B cell (primary cell): ENCODE measurements around the gene CBX2. TPM values are rescaled to one million over a fixed set of nuclear protein-coding genes. Genes with fewer than 3 reads are reported as not detected.

Experiments used
- ATAC-seq: fragments of 200-7000 bp; cut with Tn5 transposase; one replicate; pipeline ENCODE4 v1.10.0; 2021; ENCODE audit warnings: low read depth, mild to moderate bottlenecking, moderate number of reproducible peaks, moderate library complexity
- CTCF ChIA-PET: fragments of 350-600 bp; sonication (Branson Sonifier 250); formaldehyde crosslinking; loops from one replicate; lab custom pipeline; 2021; ENCODE audit warnings: antibody characterized with exemption, inconsistent platforms; lab: Charles Lee
- POLR2A ChIA-PET: fragments of 350-600 bp; sonication (Branson Sonifier 250); formaldehyde crosslinking; loops from one replicate; lab custom pipeline; 2021; ENCODE audit warnings: antibody characterized with exemption; lab: Charles Lee
- DNase-seq: peaks from one replicate; pipeline ENCODE4 v3.0.0; 2013
- H2AFZ ChIP-seq: 2 replicates; pipeline ENCODE4 v1.6.1; 2012; ENCODE audit warnings: mild to moderate bottlenecking, low read depth, low read length; ENCODE audit not compliant: insufficient read depth, poor library complexity, severe bottlenecking
- H3K27ac ChIP-seq, 2 donors: 1 replicate in 1 of 2; 2 replicates in 1 of 2; pipeline ENCODE4 v1.5.1; 2012 to 2013; ENCODE audit warnings: low read length in 2 of 2, mild to moderate bottlenecking in 2 of 2, moderate library complexity in 1 of 2
- H3K27me3 ChIP-seq, 4 experiments: fragments of 200-600 bp in 1 of 4; sonication (generic) in 1 of 4; replicated peaks in 1 of 4; 1 replicate in 2 of 4; 2 replicates in 2 of 4; pipeline versions ENCODE4 v1.6.1 to v1.7.0; 2013 to 2016; ENCODE audit warnings: low read length in 3 of 4, mild to moderate bottlenecking in 2 of 4, mixed read lengths in 1 of 4, moderate library complexity in 1 of 4; ENCODE audit not compliant: insufficient read depth in 4 of 4, control insufficient read depth in 3 of 4; ENCODE audit errors: control extremely low read depth in 1 of 4
- H3K36me3 ChIP-seq, 2 experiments: replicated peaks in 1 of 2; 1 replicate in 1 of 2; 2 replicates in 1 of 2; pipeline versions ENCODE4 v1.6.1 to v1.7.1; 2013; ENCODE audit warnings: low read length in 1 of 2; ENCODE audit not compliant: insufficient read depth in 2 of 2, control insufficient read depth in 1 of 2; ENCODE audit errors: control extremely low read depth in 1 of 2, extremely low read depth in 1 of 2
- H3K4me1 ChIP-seq, 2 donors: fragments of 200-600 bp in 1 of 2; sonication (generic) in 1 of 2; 1 replicate in 1 of 2; 2 replicates in 1 of 2; pipeline versions ENCODE4 v1.5.1 to v1.6.1; 2013 to 2017; ENCODE audit warnings: low read length in 2 of 2; ENCODE audit not compliant: control insufficient read depth in 2 of 2, insufficient read depth in 2 of 2
- H3K4me2 ChIP-seq: replicated peaks from 2 replicates; pipeline ENCODE3; 2012; ENCODE audit warnings: mild to moderate bottlenecking, low read depth, low read length; ENCODE audit not compliant: poor library complexity, severe bottlenecking
- H3K4me3 ChIP-seq, 5 experiments: fragments of 200-600 bp in 1 of 5; sonication (generic) in 1 of 5; 1 replicate in 3 of 5; 2 replicates in 2 of 5; pipeline versions ENCODE4 v1.5.1 to v1.7.0; 2011 to 2016; ENCODE audit warnings: low read length in 4 of 5, mild to moderate bottlenecking in 4 of 5, low read depth in 2 of 5, control low read depth in 1 of 5, moderate library complexity in 1 of 5; ENCODE audit not compliant: insufficient read depth in 1 of 5; ENCODE audit errors: control extremely low read depth in 1 of 5, extremely low read depth in 1 of 5
- H3K79me2 ChIP-seq: fragments of 200-600 bp; sonication (generic); one replicate; pipeline ENCODE4 v1.6.0; 2016; ENCODE audit warnings: low read length; ENCODE audit not compliant: control insufficient read depth, insufficient read depth
- H3K9ac ChIP-seq: fragments of 200-600 bp; sonication (generic); 2 replicates; pipeline ENCODE4 v1.6.1; 2017; ENCODE audit warnings: mild to moderate bottlenecking, low read length, moderate library complexity
- H3K9me3 ChIP-seq, 3 donors: one replicate each; pipeline versions ENCODE4 v1.6.1 to v1.7.1; 2013; ENCODE audit warnings: low read length in 2 of 3; ENCODE audit not compliant: control insufficient read depth in 2 of 3, insufficient read depth in 1 of 3; ENCODE audit errors: control extremely low read depth in 1 of 3
- H4K20me1 ChIP-seq: 2 replicates; pipeline ENCODE4 v1.6.0; 2012; ENCODE audit warnings: mild to moderate bottlenecking, low read length; ENCODE audit not compliant: insufficient read depth, control insufficient read depth, poor library complexity, severe bottlenecking
- H3K27ac Mint-ChIP-seq: one replicate; pipeline ENCODE4 v1.8.0; 2021; ENCODE audit warnings: mixed read lengths
- H3K27me3 Mint-ChIP-seq: one replicate; pipeline ENCODE4 v1.8.0; 2021; ENCODE audit warnings: mixed read lengths
- H3K4me1 Mint-ChIP-seq: one replicate; pipeline ENCODE4 v1.8.0; 2021; ENCODE audit warnings: mixed read lengths
- H3K4me3 Mint-ChIP-seq: one replicate; pipeline ENCODE4 v1.8.0; 2021; ENCODE audit warnings: mixed read lengths
- H3K9me3 Mint-ChIP-seq: one replicate; pipeline ENCODE4 v1.8.0; 2022; ENCODE audit warnings: mixed read lengths; ENCODE audit not compliant: insufficient read depth
- CTCF ChIP-seq: fragments of 200-600 bp; IDR thresholded peaks from one replicate; pipeline ENCODE4 v1.8.0; 2022; ENCODE audit warnings: antibody characterized with exemption, mild to moderate bottlenecking
- EZH2 ChIP-seq: IDR thresholded peaks from 2 replicates; pipeline ENCODE4 v1.6.1; 2012; ENCODE audit warnings: borderline replicate concordance, low read depth, mild to moderate bottlenecking, moderate library complexity, low read length; ENCODE audit not compliant: insufficient read depth, poor library complexity, severe bottlenecking
- WGBS: methylation state at CpG from one replicate; pipeline ENCODE4 v1.1.5; 2013; ENCODE audit warnings: missing lambda C conversion rate; ENCODE audit not compliant: insufficient coverage; 5-methylcytosine and 5-hydroxymethylcytosine counted together
- intact Hi-C: fragments of 100-400 bp; cut with micrococcal nuclease; formaldehyde crosslinking; loops from one replicate; pipeline ENCODE4 v1.10.0; 2022
- polyA plus RNA-seq: library from polyadenylated mRNA; depleted of rRNA; stranded (reverse); fragments of >200 nt; gene quantifications from 2 replicates; pipeline ENCODE4 v1.2.3, GENCODE V29; 2012
- total RNA-seq, 2 donors: library from RNA; stranded (reverse); fragments of 120-200 nt in 1 of 2; gene quantifications; 1 replicate in 1 of 2; 2 replicates in 1 of 2; pipeline versions ENCODE4 v1.2.3 to v1.2.4, GENCODE V29; 2013 to 2022

The CBX2 gene
- total and polyA plus RNA-seq, 2 donors (not counting 1 experiment from before 2014, with no cell fraction given) = 0.10 to 0.47 TPM

- Histone ChIP-seq H3K27me3 (peaks cover 0 to 61% (median 45%) of the 10 kb centered on the region in 4 experiments), H4K20me1 (peaks cover 26% of the 10 kb centered on the region), H3K9ac (no peak overlapping the region), H3K27ac (no peak overlapping the region), H2AFZ (no peak overlapping the region), H3K9me3 (peaks cover 0 to 50% (median 0%) of the 10 kb centered on the region in 3 donors), H3K36me3 (peaks cover 0 to 7% of the 10 kb centered on the region in 2 experiments), H3K4me1 (peaks cover 42 to 44% of the 10 kb centered on the region in 2 donors), H3K79me2 (peaks cover 4% of the 10 kb centered on the region), H3K4me3 (no peak overlapping the region), H3K4me2 (no peak overlapping the region)
- DNase-seq (no peak), ATAC-seq (no peak)
- intact Hi-C loops = no loop called here
- WGBS = 77% methylated on average over 49 of the region's 63 CpGs
- no peak overlapping the region for H3K4me3 Mint-ChIP-seq
- ChIA-PET CTCF (no interaction called here), POLR2A (interaction anchor here (1.2 kb wide), 1 partner anchor 49 kb away, joined by 4 read pairs; no protein-coding TSS in a partner anchor)
- H3K9me3 Mint-ChIP-seq = no peaks in the 10 kb centered on the region
- H3K4me1 Mint-ChIP-seq = peaks cover 27% of the 10 kb centered on the region
- TF ChIP-seq CTCF (no peak), EZH2 (no peak)
- peaks cover 27% of the 10 kb centered on the region for H3K27me3 Mint-ChIP-seq
- no peak overlapping the region for H3K27ac Mint-ChIP-seq
Measured at GRCh38 chr17:79792984-79793923, 15.3 kb downstream of the CBX2 start.

DNA sequence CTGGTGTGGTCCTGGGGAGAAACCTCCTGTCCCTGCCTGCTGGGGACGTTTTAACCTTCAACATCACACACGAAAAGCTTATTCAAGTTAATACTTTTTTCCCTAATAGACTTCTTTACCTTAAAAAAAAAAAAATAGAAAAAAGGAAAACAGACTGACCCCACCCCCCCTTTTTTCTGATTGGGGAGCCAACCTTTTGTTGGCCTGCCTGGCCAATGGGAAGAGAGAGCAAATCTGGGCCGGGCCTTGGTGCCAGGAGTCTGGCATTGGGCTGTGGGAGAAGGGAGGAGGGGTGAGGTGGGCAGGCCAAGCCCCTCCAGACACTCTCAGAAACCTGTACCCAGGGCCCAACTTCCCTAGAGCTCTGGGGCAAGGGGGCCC is 16.0 kb downstream of the CBX2 start:
- no peak overlapping the region for H3K27ac Mint-ChIP-seq
- Histone ChIP-seq H3K4me3 (no peak overlapping the region), H3K4me1 (peaks cover 48 to 50% of the 10 kb centered on the region in 2 donors), H3K9ac (no peak overlapping the region), H3K27me3 (peaks cover 0 to 61% (median 46%) of the 10 kb centered on the region in 4 experiments), H3K4me2 (no peak overlapping the region), H3K79me2 (peaks cover 4% of the 10 kb centered on the region), H3K9me3 (peaks cover 0 to 56% (median 2%) of the 10 kb centered on the region in 3 donors), H3K36me3 (peaks cover 0 to 7% of the 10 kb centered on the region in 2 experiments), H3K27ac (no peak overlapping the region), H4K20me1 (peaks cover 32% of the 10 kb centered on the region), H2AFZ (no peak overlapping the region)
- no peaks in the 10 kb centered on the region for H3K9me3 Mint-ChIP-seq
- POLR2A ChIA-PET = no interaction called here
- intact Hi-C loops = no loop called here
- peaks cover 33% of the 10 kb centered on the region for H3K4me1 Mint-ChIP-seq
- DNase-seq = no peak
- ATAC-seq = no peak
- peaks cover 27% of the 10 kb centered on the region for H3K27me3 Mint-ChIP-seq
- no CpG with 5 or more reads among the region's 3 CpGs for WGBS
- TF ChIP-seq EZH2 = no peak
- no peak for TF ChIP-seq CTCF
- no peak overlapping the region for H3K4me3 Mint-ChIP-seq
- CTCF ChIA-PET = interaction anchor here (2.2 kb wide), 1 partner anchor 50 kb away, joined by 7 read pairs; no protein-coding TSS in a partner anchor
